Mesendoderm (in vitro differentiated cells): ENCODE measurements around the gene SSBP3.
A peak's percentile ranks its signal among the peaks of the same experiment; 100 is the strongest.

ENCODE experiments used
- DNase-seq: peaks from one replicate; pipeline ENCODE4 v3.0.0; 2013
- H2AK5ac ChIP-seq: 2 replicates; pipeline ENCODE4 v1.6.1; 2013; ENCODE audit warnings: low read length, inconsistent platforms
- H2BK120ac ChIP-seq: 2 replicates; pipeline ENCODE4 v1.6.1; 2013; ENCODE audit warnings: low read depth, mild to moderate bottlenecking, low read length, moderate library complexity, mixed read lengths
- H2BK15ac ChIP-seq: replicated peaks from 2 replicates; pipeline ENCODE4 v1.6.1; 2013; ENCODE audit warnings: low read depth, mild to moderate bottlenecking, moderate library complexity
- H2BK5ac ChIP-seq: 2 replicates; pipeline ENCODE4 v1.6.1; 2013; ENCODE audit warnings: low read length, inconsistent platforms
- H3K18ac ChIP-seq: 2 replicates; pipeline ENCODE4 v1.6.1; 2013; ENCODE audit warnings: mild to moderate bottlenecking, low read length, mixed read lengths
- H3K23ac ChIP-seq: one replicate; pipeline ENCODE4 v1.6.1; 2013; ENCODE audit warnings: low read length
- H3K27ac ChIP-seq: 2 replicates; pipeline ENCODE4 v1.5.1; 2013; ENCODE audit warnings: low read depth, mild to moderate bottlenecking, inconsistent platforms, low read length, moderate library complexity
- H3K27me3 ChIP-seq: 2 replicates; pipeline ENCODE4 v1.6.1; 2013; ENCODE audit warnings: low read length, control low read depth, mild to moderate bottlenecking, inconsistent platforms; ENCODE audit not compliant: insufficient read depth, poor library complexity
- H3K36me3 ChIP-seq: 2 replicates; pipeline ENCODE4 v1.6.1; 2013; ENCODE audit warnings: low read length, inconsistent platforms; ENCODE audit not compliant: control insufficient read depth, insufficient read depth
- H3K4ac ChIP-seq: one replicate; pipeline ENCODE4 v1.6.1; 2013; ENCODE audit warnings: low read depth, mild to moderate bottlenecking, low read length, moderate library complexity
- H3K4me1 ChIP-seq: 2 replicates; pipeline ENCODE4 v1.6.1; 2013; ENCODE audit warnings: low read depth, low read length, inconsistent platforms; ENCODE audit not compliant: control insufficient read depth
- H3K4me2 ChIP-seq: 2 replicates; pipeline ENCODE4 v1.6.1; 2013; ENCODE audit warnings: low read length
- H3K4me3 ChIP-seq: 2 replicates; pipeline ENCODE4 v1.5.1; 2013; ENCODE audit warnings: mild to moderate bottlenecking, low read length
- H3K56ac ChIP-seq: one replicate; pipeline ENCODE4 v1.6.1; 2013; ENCODE audit warnings: low read length
- H3K79me1 ChIP-seq: 2 replicates; pipeline ENCODE4 v1.6.1; 2013; ENCODE audit warnings: low read length, inconsistent platforms
- H3K79me2 ChIP-seq: 2 replicates; pipeline ENCODE4 v1.6.1; 2013; ENCODE audit warnings: mild to moderate bottlenecking, low read length; ENCODE audit not compliant: control insufficient read depth, insufficient read depth
- H3K9ac ChIP-seq: 2 replicates; pipeline ENCODE4 v1.6.1; 2013; ENCODE audit warnings: low read length, inconsistent platforms
- H4K5ac ChIP-seq: one replicate; pipeline ENCODE4 v1.6.1; 2013; ENCODE audit warnings: low read length
- H4K8ac ChIP-seq: one replicate; pipeline ENCODE4 v1.6.1; 2013; ENCODE audit warnings: low read depth, mild to moderate bottlenecking, control low read depth, low read length, moderate library complexity
- WGBS: extraction: QIAGEN DNeasy Blood & Tissue Kit; methylation state at CpG from one replicate; pipeline ENCODE4 v1.1.7; 2013; ENCODE audit warnings: low lambda C conversion rate, missing lambda C conversion rate; ENCODE audit not compliant: insufficient coverage; ENCODE audit errors: extremely low coverage; 5-methylcytosine and 5-hydroxymethylcytosine counted together

Gene SSBP3

GRCh38 chr1:54298284-54299033 lies 107.7 kb downstream of the SSBP3 start:
- no peak overlapping the region for H2BK5ac ChIP-seq
- H3K27ac ChIP-seq: no peak overlapping the region
- no peak overlapping the region for H3K9ac ChIP-seq
- DNase-seq: no peak
- no peak overlapping the region for H3K56ac ChIP-seq
- no peak overlapping the region for H4K5ac ChIP-seq
- H3K36me3 ChIP-seq: no peaks in the 10 kb centered on the region
- no peak overlapping the region for H3K4me3 ChIP-seq
- no CpG with 5 or more reads among the region's 20 CpGs for WGBS
- H4K8ac ChIP-seq: no peak overlapping the region
- H2BK120ac ChIP-seq: no peak overlapping the region
- peaks cover 92% of the 10 kb centered on the region for H3K79me2 ChIP-seq
- peaks cover 18% of the 10 kb centered on the region for H3K4me1 ChIP-seq
- H3K27me3 ChIP-seq: no peaks in the 10 kb centered on the region
- H3K79me1 ChIP-seq: peaks cover 67% of the 10 kb centered on the region
- no peak overlapping the region for H3K4ac ChIP-seq
- H2BK15ac ChIP-seq: no peak overlapping the region
- H3K23ac ChIP-seq: no peak overlapping the region
- H3K18ac ChIP-seq: no peak overlapping the region
- no peak overlapping the region for H2AK5ac ChIP-seq
- H3K4me2 ChIP-seq: no peak overlapping the region

DNA sequence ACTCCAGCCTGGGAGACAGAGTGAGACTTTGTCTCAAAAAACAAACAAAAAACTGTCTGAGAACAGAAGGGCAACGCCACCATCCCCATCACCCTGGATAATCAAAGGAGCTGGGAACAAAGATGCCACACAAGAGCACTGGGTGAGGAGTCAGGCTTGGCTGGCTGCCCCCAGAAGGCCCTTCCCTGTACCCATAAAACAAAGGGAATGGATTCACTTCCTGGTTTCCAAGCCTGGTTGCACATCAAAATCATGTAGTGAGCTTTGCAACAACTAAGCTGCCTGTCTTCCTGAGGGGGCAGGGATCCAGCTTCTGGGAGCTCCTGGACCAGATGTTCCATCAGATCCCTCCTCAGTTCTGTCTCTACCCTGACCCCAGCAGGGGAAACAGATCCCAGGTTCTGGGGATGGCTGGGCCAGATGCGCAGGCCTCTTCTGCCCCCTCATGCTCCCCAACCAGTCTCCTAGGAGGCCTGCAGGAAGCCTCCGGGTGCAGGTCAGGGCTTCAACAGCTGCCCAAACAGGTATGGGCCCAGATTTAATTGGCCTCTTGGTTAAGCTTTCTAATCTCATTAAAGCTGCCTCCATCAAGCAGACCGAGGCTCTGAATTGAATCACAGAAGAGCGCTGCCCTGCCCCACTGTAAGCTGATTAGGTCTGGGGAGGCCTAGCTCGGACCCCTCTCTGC lies 108.5 kb downstream of the SSBP3 start:
- Histone ChIP-seq H2AK5ac (no peak overlapping the region), H3K18ac (no peak overlapping the region), H3K79me1 (peaks cover 68% of the 10 kb centered on the region), H3K4me3 (no peak overlapping the region), H3K79me2 (peaks cover 92% of the 10 kb centered on the region), H2BK120ac (no peak overlapping the region), H2BK5ac (no peak overlapping the region), H3K9ac (no peak overlapping the region), H3K4me2 (no peak overlapping the region), H3K56ac (no peak overlapping the region), H3K27me3 (no peaks in the 10 kb centered on the region), H3K36me3 (no peaks in the 10 kb centered on the region), H4K8ac (no peak overlapping the region), H3K4ac (no peak overlapping the region), H3K27ac (no peak overlapping the region), H4K5ac (no peak overlapping the region), H2BK15ac (no peak overlapping the region), H3K23ac (no peak overlapping the region), H3K4me1 (peaks cover 17% of the 10 kb centered on the region)
- no peak for DNase-seq
- no CpG with 5 or more reads among the region's 6 CpGs for WGBS

- H3K4me3 ChIP-seq: no peak overlapping the region
- H4K5ac ChIP-seq: no peak overlapping the region
- H4K8ac ChIP-seq: no peak overlapping the region
- no peak for DNase-seq
- H3K4ac ChIP-seq: no peak overlapping the region
- H3K79me2 ChIP-seq: peaks cover 92% of the 10 kb centered on the region
- no peak overlapping the region for H2BK5ac ChIP-seq
- peaks cover 17% of the 10 kb centered on the region for H3K4me1 ChIP-seq
- peaks cover 71% of the 10 kb centered on the region for H3K79me1 ChIP-seq
- no peak overlapping the region for H3K18ac ChIP-seq
- H3K27ac ChIP-seq: no peak overlapping the region
- no peak overlapping the region for H2BK120ac ChIP-seq
- no peak overlapping the region for H3K56ac ChIP-seq
- H3K36me3 ChIP-seq: no peaks in the 10 kb centered on the region
- H3K9ac ChIP-seq: no peak overlapping the region
- no peak overlapping the region for H3K23ac ChIP-seq
- no peak overlapping the region for H3K4me2 ChIP-seq
- no peaks in the 10 kb centered on the region for H3K27me3 ChIP-seq
- H2BK15ac ChIP-seq: no peak overlapping the region
- no peak overlapping the region for H2AK5ac ChIP-seq
- no CpG with 5 or more reads among the region's 5 CpGs for WGBS
Measured at GRCh38 chr1:54296666-54297065, 109.5 kb downstream of the SSBP3 start.

DNA sequence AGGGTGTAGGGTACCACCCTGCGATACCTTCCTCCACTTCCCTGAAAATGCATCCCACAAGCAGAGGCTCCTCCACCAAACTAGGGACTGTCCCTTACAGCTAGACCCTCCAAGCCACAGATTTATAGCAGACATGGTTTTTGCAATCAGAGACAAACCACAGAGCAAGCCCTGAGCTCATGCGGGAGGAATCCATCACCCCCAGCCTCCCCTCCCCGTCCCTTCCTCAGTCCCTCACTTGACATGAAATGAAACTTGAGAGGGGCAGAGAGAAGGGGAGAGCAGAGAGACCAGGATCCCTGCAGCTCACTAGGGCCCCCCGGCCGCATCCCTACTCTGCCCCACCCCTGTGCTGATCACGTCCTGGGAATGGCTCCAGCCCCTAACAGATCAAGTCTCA lies 111.3 kb downstream of the SSBP3 start:
- H3K23ac ChIP-seq: no peak overlapping the region
- no peak for DNase-seq
- H3K79me1 ChIP-seq: peaks cover 71% of the 10 kb centered on the region
- no peak overlapping the region for H3K27ac ChIP-seq
- H2AK5ac ChIP-seq: no peak overlapping the region
- WGBS: no CpG with 5 or more reads among the region's 6 CpGs
- no peaks in the 10 kb centered on the region for H3K27me3 ChIP-seq
- peaks cover 92% of the 10 kb centered on the region for H3K79me2 ChIP-seq
- H2BK15ac ChIP-seq: no peak overlapping the region
- H3K4ac ChIP-seq: no peak overlapping the region
- H3K36me3 ChIP-seq: no peaks in the 10 kb centered on the region
- no peak overlapping the region for H2BK5ac ChIP-seq
- H4K8ac ChIP-seq: no peak overlapping the region
- H3K4me2 ChIP-seq: no peak overlapping the region
- H2BK120ac ChIP-seq: no peak overlapping the region
- H4K5ac ChIP-seq: no peak overlapping the region
- H3K9ac ChIP-seq: no peak overlapping the region
- H3K4me1 ChIP-seq: peaks cover 17% of the 10 kb centered on the region
- no peak overlapping the region for H3K4me3 ChIP-seq
- no peak overlapping the region for H3K18ac ChIP-seq
- no peak overlapping the region for H3K56ac ChIP-seq

GRCh38 chr1:54292002-54292911 lies 113.9 kb downstream of the SSBP3 start:
- Histone ChIP-seq H3K27me3 (no peaks in the 10 kb centered on the region), H2BK5ac (no peak overlapping the region), H4K5ac (no peak overlapping the region), H2BK15ac (no peak overlapping the region), H3K56ac (no peak overlapping the region), H3K23ac (peak overlapping the region; percentile 19), H3K79me2 (peaks cover 87% of the 10 kb centered on the region), H2BK120ac (no peak overlapping the region), H2AK5ac (no peak overlapping the region), H3K79me1 (peaks cover 62% of the 10 kb centered on the region), H4K8ac (no peak overlapping the region), H3K4me2 (no peak overlapping the region), H3K4ac (no peak overlapping the region), H3K4me1 (peaks cover 21% of the 10 kb centered on the region), H3K18ac (no peak overlapping the region), H3K36me3 (no peaks in the 10 kb centered on the region), H3K9ac (no peak overlapping the region), H3K4me3 (no peak overlapping the region), H3K27ac (no peak overlapping the region)
- WGBS: no CpG with 5 or more reads among the region's 10 CpGs
- DNase-seq: peak; percentile 32
